ENCODE results near the gene TUBGCP4.

Gene TUBGCP4

GRCh38 chr15:43347114-43347513 is 23.8 kb upstream of the TUBGCP4 start:
- DNase-seq (ENCODE audit: low spot score), result no peak
- TF ChIP-seq CTCF (IDR thresholded peaks at IDR 0.05; ENCODE audit: extremely low read depth, missing control alignments), result no peak

GRCh38 chr15:43352693-43353382 is 18.1 kb upstream of the TUBGCP4 start:
- DNase-seq (ENCODE audit: low spot score), result no peak
- TF ChIP-seq CTCF (IDR thresholded peaks at IDR 0.05; ENCODE audit: extremely low read depth, missing control alignments), result no peak

- no peak for DNase-seq (ENCODE audit: low spot score)
Measured at GRCh38 chr15:43360821-43361220, 10.1 kb upstream of the TUBGCP4 start.

GRCh38 chr15:43361313-43361903 is 9.5 kb upstream of the TUBGCP4 start:
- TF ChIP-seq CTCF (IDR thresholded peaks at IDR 0.05; ENCODE audit: extremely low read depth, missing control alignments), result no peak
- no peak for DNase-seq (ENCODE audit: low spot score)

More at GRCh38 chr15:43360821-43361220, 10.1 kb upstream of the TUBGCP4 start:
- TF ChIP-seq CTCF (IDR thresholded peaks at IDR 0.05; ENCODE audit: extremely low read depth, missing control alignments), result no peak

- DNase-seq (ENCODE audit: low spot score), result peak; percentile 25
- TF ChIP-seq CTCF (IDR thresholded peaks at IDR 0.05; ENCODE audit: extremely low read depth, missing control alignments), result no peak
Measured at GRCh38 chr15:43370310-43370974, 459 bp upstream of the TUBGCP4 start.

GRCh38 chr15:43376017-43376705 is 5.3 kb downstream of the TUBGCP4 start:
- TF ChIP-seq CTCF (IDR thresholded peaks at IDR 0.05; ENCODE audit: extremely low read depth, missing control alignments), result peak; percentile 42
- peak; percentile 55 for DNase-seq (ENCODE audit: low spot score)

GRCh38 chr15:43378601-43379000 is 7.7 kb downstream of the TUBGCP4 start:
- DNase-seq (ENCODE audit: low spot score), result no peak
- no peak for TF ChIP-seq CTCF (IDR thresholded peaks at IDR 0.05; ENCODE audit: extremely low read depth, missing control alignments)

Measured in GM20000 (cell line).